Liver (tissue), 9 donors: ENCODE results near the gene IDH3A. TPM values are rescaled to one million over a fixed set of nuclear protein-coding genes. Genes with fewer than 3 reads are reported as not detected.

Source experiments
- DNase-seq: peaks from one replicate; pipeline ENCODE4 v3.0.0-alpha.2; 2017; ENCODE audit warnings: low spot score
- H3K27ac ChIP-seq, 2 donors: one replicate each; pipeline ENCODE4 v1.7.0; 2013; ENCODE audit warnings: inconsistent platforms in 2 of 2, low read length in 2 of 2, control low read depth in 1 of 2, low read depth in 1 of 2, mild to moderate bottlenecking in 1 of 2
- H3K27me3 ChIP-seq, 4 donors: one replicate each; pipeline versions ENCODE4 v1.6.1 to v1.7.0; 2013; ENCODE audit warnings: low read length in 3 of 4, inconsistent platforms in 1 of 4, mild to moderate bottlenecking in 1 of 4, moderate library complexity in 1 of 4; ENCODE audit not compliant: control insufficient read depth in 4 of 4, insufficient read depth in 4 of 4
- H3K36me3 ChIP-seq, 4 donors: one replicate each; pipeline versions ENCODE4 v1.6.1 to v1.7.0; 2013; ENCODE audit warnings: low read length in 3 of 4, mild to moderate bottlenecking in 3 of 4, low read depth in 1 of 4, moderate library complexity in 1 of 4; ENCODE audit not compliant: control insufficient read depth in 4 of 4, insufficient read depth in 3 of 4
- H3K4me1 ChIP-seq, 4 donors: one replicate each; pipeline versions ENCODE4 v1.6.1 to v1.7.0; 2013; ENCODE audit warnings: low read length in 3 of 4, mild to moderate bottlenecking in 3 of 4, moderate library complexity in 1 of 4; ENCODE audit not compliant: control insufficient read depth in 4 of 4, insufficient read depth in 4 of 4
- H3K4me3 ChIP-seq, 3 donors: one replicate each; pipeline versions ENCODE4 v1.6.1 to v1.7.0; 2013; ENCODE audit warnings: low read length in 3 of 3, control low read depth in 1 of 3, low read depth in 1 of 3, mild to moderate bottlenecking in 1 of 3
- H3K9ac ChIP-seq, 2 donors: one replicate each; pipeline ENCODE4 v1.7.0; 2013; ENCODE audit warnings: low read length in 2 of 2, mild to moderate bottlenecking in 2 of 2, moderate library complexity in 2 of 2, control low read depth in 1 of 2, low read depth in 1 of 2
- H3K9me3 ChIP-seq, 4 donors: one replicate each; pipeline versions ENCODE4 v1.6.1 to v1.7.0; 2013; ENCODE audit warnings: low read length in 3 of 4; ENCODE audit not compliant: control insufficient read depth in 4 of 4
- EGR1 ChIP-seq, 2 donors: IDR thresholded peaks; 2 replicates each; pipeline ENCODE4 v1.6.1; 2016 to 2018; ENCODE audit warnings: antibody characterized with exemption in 2 of 2, low read depth in 2 of 2
- GABPA ChIP-seq, 2 donors: IDR thresholded peaks in 1 of 2; conservative IDR thresholded peaks in 1 of 2; 2 replicates each; pipeline ENCODE4 v1.6.1; 2016; ENCODE audit warnings: antibody characterized with exemption in 2 of 2, mild to moderate bottlenecking in 1 of 2, moderate library complexity in 1 of 2
- RAD21 ChIP-seq, 2 donors: IDR thresholded peaks; 2 replicates each; pipeline ENCODE4 v1.6.1; 2016; ENCODE audit warnings: antibody characterized with exemption in 2 of 2, mild to moderate bottlenecking in 2 of 2
- RXRA ChIP-seq, 2 donors: IDR thresholded peaks; 2 replicates each; pipeline ENCODE4 v1.6.1; 2017 to 2018; ENCODE audit warnings: antibody characterized with exemption in 2 of 2, mild to moderate bottlenecking in 1 of 2
- YY1 ChIP-seq: IDR thresholded peaks from 2 replicates; pipeline ENCODE4 v1.6.1; 2016; ENCODE audit warnings: antibody characterized with exemption, mild to moderate bottlenecking
- WGBS: extraction: QIAGEN DNeasy Blood & Tissue Kit; methylation state at CpG from one replicate; pipeline ENCODE4 v1.1.7; 2013; 5-methylcytosine and 5-hydroxymethylcytosine counted together
- polyA plus RNA-seq, 2 donors: library from polyadenylated mRNA; stranded (reverse) in 1 of 2; unstranded in 1 of 2; fragments of 200-250 nt in 1 of 2; fragments of >200 nt in 1 of 2; fragmentation: Nextera tagmentation in 1 of 2; extraction: Ambion mirVana in 1 of 2; gene quantifications; one replicate each; pipeline versions ENCODE4 v1.2.1 to v1.2.3, GENCODE V29; 2013 to 2015
- total RNA-seq, 2 donors: library from RNA; depleted of rRNA; stranded (reverse); fragments of >200 nt; gene quantifications; one replicate each; pipeline ENCODE4 v1.2.3, GENCODE V29; 2014
- TF ChIP-seq, protein P1 (sequence below): IDR thresholded peaks from 2 replicates; pipeline ENCODE4 v1.6.1; 2016; ENCODE audit warnings: antibody characterized with exemption
- TF ChIP-seq, protein P2 (sequence below): IDR thresholded peaks from 2 replicates; pipeline ENCODE4 v1.6.1; 2016; ENCODE audit warnings: antibody characterized with exemption, mild to moderate bottlenecking
- TF ChIP-seq, protein P3 (sequence below): fragments of 150-350 bp; IDR thresholded peaks from 2 replicates; pipeline ENCODE4 v1.5.1; 2017; ENCODE audit warnings: improper control_type of control experiment, low read depth, low read length; ENCODE audit not compliant: missing input control
- TF ChIP-seq, protein P4 (sequence below): IDR thresholded peaks from 2 replicates; pipeline ENCODE4 v1.6.1; 2016; ENCODE audit warnings: antibody characterized with exemption
- donor health status: healthy.
- donor health status: healthy.
- donor health status: healthy.
- donor health status: healthy.
- donor health status: healthy.

The IDH3A gene
- total and polyA plus RNA-seq, 4 donors: 13.5 to 51.7 (median 24.0) TPM

DNA sequence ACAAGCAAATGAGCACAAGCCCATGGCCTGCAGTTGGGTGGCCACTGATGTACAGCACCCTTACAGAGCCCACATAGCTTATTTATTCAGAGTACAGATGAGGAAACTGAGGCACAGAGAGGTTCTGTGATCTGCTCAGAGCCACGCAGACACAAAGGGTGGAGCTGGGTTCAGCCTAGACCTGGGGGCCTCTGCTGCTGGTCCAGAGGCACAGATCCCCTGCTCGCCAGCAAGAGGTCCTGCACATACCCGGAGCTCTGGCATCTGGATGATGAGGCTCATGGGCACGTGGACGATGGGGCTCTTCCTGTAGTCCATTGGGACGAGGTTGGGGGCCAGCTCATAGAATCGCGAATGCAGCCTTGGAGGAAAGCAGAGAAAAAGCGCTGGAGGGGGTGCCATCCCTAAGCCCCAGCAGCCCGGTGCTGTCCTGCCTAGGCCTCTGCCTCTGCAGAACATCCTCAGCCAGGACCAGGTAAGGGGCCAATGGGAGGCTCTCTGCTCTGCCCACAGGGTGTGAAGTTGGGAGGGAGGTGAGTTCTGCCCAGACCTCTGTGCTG lies 38.2 kb upstream of the IDH3A start:
- TF ChIP-seq, protein P1, sequence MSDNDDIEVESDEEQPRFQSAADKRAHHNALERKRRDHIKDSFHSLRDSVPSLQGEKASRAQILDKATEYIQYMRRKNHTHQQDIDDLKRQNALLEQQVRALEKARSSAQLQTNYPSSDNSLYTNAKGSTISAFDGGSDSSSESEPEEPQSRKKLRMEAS: no peak
- TF ChIP-seq RXRA (IDR thresholded peaks at IDR 0.05) (no peak), GABPA (IDR thresholded peaks at IDR 0.05 in 1 of 2, conservative IDR thresholded peaks at IDR 0.05 in 1 of 2) (no peak), YY1 (no peak)
- TF ChIP-seq, protein P2, sequence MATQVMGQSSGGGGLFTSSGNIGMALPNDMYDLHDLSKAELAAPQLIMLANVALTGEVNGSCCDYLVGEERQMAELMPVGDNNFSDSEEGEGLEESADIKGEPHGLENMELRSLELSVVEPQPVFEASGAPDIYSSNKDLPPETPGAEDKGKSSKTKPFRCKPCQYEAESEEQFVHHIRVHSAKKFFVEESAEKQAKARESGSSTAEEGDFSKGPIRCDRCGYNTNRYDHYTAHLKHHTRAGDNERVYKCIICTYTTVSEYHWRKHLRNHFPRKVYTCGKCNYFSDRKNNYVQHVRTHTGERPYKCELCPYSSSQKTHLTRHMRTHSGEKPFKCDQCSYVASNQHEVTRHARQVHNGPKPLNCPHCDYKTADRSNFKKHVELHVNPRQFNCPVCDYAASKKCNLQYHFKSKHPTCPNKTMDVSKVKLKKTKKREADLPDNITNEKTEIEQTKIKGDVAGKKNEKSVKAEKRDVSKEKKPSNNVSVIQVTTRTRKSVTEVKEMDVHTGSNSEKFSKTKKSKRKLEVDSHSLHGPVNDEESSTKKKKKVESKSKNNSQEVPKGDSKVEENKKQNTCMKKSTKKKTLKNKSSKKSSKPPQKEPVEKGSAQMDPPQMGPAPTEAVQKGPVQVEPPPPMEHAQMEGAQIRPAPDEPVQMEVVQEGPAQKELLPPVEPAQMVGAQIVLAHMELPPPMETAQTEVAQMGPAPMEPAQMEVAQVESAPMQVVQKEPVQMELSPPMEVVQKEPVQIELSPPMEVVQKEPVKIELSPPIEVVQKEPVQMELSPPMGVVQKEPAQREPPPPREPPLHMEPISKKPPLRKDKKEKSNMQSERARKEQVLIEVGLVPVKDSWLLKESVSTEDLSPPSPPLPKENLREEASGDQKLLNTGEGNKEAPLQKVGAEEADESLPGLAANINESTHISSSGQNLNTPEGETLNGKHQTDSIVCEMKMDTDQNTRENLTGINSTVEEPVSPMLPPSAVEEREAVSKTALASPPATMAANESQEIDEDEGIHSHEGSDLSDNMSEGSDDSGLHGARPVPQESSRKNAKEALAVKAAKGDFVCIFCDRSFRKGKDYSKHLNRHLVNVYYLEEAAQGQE: no peak
- TF ChIP-seq, protein P3, sequence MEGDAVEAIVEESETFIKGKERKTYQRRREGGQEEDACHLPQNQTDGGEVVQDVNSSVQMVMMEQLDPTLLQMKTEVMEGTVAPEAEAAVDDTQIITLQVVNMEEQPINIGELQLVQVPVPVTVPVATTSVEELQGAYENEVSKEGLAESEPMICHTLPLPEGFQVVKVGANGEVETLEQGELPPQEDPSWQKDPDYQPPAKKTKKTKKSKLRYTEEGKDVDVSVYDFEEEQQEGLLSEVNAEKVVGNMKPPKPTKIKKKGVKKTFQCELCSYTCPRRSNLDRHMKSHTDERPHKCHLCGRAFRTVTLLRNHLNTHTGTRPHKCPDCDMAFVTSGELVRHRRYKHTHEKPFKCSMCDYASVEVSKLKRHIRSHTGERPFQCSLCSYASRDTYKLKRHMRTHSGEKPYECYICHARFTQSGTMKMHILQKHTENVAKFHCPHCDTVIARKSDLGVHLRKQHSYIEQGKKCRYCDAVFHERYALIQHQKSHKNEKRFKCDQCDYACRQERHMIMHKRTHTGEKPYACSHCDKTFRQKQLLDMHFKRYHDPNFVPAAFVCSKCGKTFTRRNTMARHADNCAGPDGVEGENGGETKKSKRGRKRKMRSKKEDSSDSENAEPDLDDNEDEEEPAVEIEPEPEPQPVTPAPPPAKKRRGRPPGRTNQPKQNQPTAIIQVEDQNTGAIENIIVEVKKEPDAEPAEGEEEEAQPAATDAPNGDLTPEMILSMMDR: no peak
- 94% methylated on average over 10 of the region's 10 CpGs for WGBS

DNA sequence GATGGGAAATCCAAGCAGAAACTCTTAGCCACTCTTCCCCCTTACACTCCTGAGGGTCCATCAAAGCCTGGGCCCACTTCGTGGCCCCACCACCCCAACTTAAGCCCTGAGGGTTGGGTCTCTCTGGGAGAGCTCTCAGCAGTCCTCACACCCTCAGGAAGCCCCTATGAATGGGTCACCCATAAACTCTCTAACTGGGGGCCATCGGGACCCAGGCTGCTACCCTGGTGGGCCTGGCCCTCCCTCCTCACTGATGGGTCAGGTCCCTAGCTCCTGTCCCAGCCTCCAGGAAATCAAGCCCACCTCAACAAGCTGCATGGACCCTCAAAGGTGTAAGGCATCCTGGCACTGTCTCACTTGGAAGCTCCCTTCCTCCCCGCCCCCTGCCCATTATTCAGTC lies 37.4 kb upstream of the IDH3A start:
- no peaks in the 10 kb centered on the region for H3K36me3 ChIP-seq
- H3K27ac ChIP-seq: no peak overlapping the region
- TF ChIP-seq RXRA (IDR thresholded peaks at IDR 0.05) (no peak), EGR1 (IDR thresholded peaks at IDR 0.05; ENCODE audit: low read depth in 2 of 2) (no peak), RAD21 (IDR thresholded peaks at IDR 0.05) (no peak)
- TF ChIP-seq, protein P4, sequence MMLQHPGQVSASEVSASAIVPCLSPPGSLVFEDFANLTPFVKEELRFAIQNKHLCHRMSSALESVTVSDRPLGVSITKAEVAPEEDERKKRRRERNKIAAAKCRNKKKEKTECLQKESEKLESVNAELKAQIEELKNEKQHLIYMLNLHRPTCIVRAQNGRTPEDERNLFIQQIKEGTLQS: no peak
- DNase-seq: no peak
- peaks cover 0 to 3% (median 0%) of the 10 kb centered on the region in 4 donors for H3K4me1 ChIP-seq
- H3K4me3 ChIP-seq: no peak overlapping the region
- 90% methylated on average over 3 of the region's 3 CpGs for WGBS
- no peak overlapping the region for H3K9ac ChIP-seq
- no peaks in the 10 kb centered on the region for H3K27me3 ChIP-seq
- H3K9me3 ChIP-seq: no peaks in the 10 kb centered on the region

More for the DNA sequence above, 38.2 kb upstream of the IDH3A start:
- Histone ChIP-seq H3K4me1 (peaks cover 0 to 3% (median 0%) of the 10 kb centered on the region in 4 donors), H3K36me3 (no peaks in the 10 kb centered on the region), H3K27ac (no peak overlapping the region), H3K4me3 (no peak overlapping the region), H3K27me3 (no peaks in the 10 kb centered on the region), H3K9me3 (no peaks in the 10 kb centered on the region), H3K9ac (no peak overlapping the region)
- DNase-seq: no peak

DNA sequence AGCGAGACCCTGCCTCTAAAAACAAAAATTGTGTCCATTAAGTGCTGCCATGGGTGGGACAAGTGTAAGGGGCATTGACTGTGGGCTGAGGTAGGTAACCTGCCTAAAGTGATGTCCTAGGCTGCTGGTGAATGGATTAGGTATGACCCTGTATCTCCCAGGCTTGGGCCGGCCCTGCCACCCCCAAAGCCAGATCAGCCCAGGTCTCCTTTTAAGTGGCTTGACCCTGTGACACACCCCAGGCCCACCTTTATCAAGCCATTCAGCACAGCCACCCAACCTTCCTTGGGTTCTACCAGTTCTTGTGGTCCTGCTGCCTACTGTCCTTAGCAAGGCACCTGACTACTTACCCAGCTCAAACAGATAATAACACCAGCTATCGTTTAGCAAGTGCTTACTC lies 36.6 kb upstream of the IDH3A start:
- DNase-seq: no peak
- Histone ChIP-seq H3K27me3 (no peaks in the 10 kb centered on the region), H3K4me3 (no peak overlapping the region), H3K36me3 (no peaks in the 10 kb centered on the region), H3K9ac (no peak overlapping the region), H3K4me1 (peaks cover 0 to 3% (median 0%) of the 10 kb centered on the region in 4 donors), H3K27ac (no peak overlapping the region), H3K9me3 (no peaks in the 10 kb centered on the region)
- TF ChIP-seq EGR1 (IDR thresholded peaks at IDR 0.05; ENCODE audit: low read depth in 2 of 2): no peak
- 70% methylated on average over 3 of the region's 3 CpGs for WGBS
